GM23338 (cell line): ENCODE measurements around the gene AQP1.

ENCODE experiments used
- CTCF ChIP-seq, 2 experiments: fragments of 200-600 bp in 1 of 2; sonication (generic) in 1 of 2; conservative IDR thresholded peaks; 2 replicates each; pipeline versions ENCODE4 v1.5.1 to v1.6.1; 2016 to 2017; ENCODE audit warnings: antibody characterized with exemption in 2 of 2, low read depth in 2 of 2, mild to moderate bottlenecking in 2 of 2, moderate library complexity in 1 of 2
- EZH2phosphoT487 ChIP-seq: fragments of 200-600 bp; sonication (generic); IDR thresholded peaks from one replicate; pipeline ENCODE4 v1.8.1; 2018; ENCODE audit warnings: antibody characterized with exemption; ENCODE audit not compliant: unreplicated experiment
- ZNF114 ChIP-seq: fragments of 250-450 bp; sonication (Bioruptor Pico); IDR thresholded peaks from 2 replicates; pipeline ENCODE4 v1.5.0; 2020; ENCODE audit warnings: mild to moderate bottlenecking, moderate library complexity

- no peak for TF ChIP-seq CTCF (conservative IDR thresholded peaks at IDR 0.05; ENCODE audit: low read depth in 2 of 2)
- TF ChIP-seq EZH2phosphoT487 = no peak
- TF ChIP-seq ZNF114 (CRISPR knock-in tag) = no peak
Observed at GRCh38 chr7:30956704-30957103, 45.1 kb downstream of the AQP1 start.
